B cell (primary cell): ENCODE data around the gene TAF4.

Experiments used
- EZH2 ChIP-seq: IDR thresholded peaks from 2 replicates; pipeline ENCODE4 v1.6.1; 2012; ENCODE audit warnings: borderline replicate concordance, low read depth, mild to moderate bottlenecking, moderate library complexity, low read length; ENCODE audit not compliant: insufficient read depth, poor library complexity, severe bottlenecking
- TF ChIP-seq, protein P1 (sequence below): fragments of 200-600 bp; IDR thresholded peaks from one replicate; pipeline ENCODE4 v1.8.0; 2022; ENCODE audit warnings: antibody characterized with exemption, mild to moderate bottlenecking

DNA sequence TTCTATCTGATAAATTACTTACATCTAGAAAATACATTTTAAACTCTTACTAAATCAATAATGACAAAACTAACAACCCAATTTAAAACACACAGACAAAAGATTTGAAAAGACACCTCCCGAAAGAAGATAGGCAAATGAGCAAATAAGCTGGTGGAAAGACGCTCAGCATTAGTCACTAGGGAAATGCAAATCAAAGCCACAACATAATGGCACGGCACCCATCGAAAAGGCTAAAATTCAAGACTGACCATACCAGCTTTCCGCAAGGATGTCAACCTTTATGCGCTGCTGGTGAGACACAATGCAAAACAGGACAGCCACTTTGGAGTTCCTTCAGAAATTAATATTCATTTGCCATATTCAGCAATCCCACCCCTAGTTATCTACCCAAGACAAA is 25.9 kb downstream of the TAF4 start:
- TF ChIP-seq, protein P1, sequence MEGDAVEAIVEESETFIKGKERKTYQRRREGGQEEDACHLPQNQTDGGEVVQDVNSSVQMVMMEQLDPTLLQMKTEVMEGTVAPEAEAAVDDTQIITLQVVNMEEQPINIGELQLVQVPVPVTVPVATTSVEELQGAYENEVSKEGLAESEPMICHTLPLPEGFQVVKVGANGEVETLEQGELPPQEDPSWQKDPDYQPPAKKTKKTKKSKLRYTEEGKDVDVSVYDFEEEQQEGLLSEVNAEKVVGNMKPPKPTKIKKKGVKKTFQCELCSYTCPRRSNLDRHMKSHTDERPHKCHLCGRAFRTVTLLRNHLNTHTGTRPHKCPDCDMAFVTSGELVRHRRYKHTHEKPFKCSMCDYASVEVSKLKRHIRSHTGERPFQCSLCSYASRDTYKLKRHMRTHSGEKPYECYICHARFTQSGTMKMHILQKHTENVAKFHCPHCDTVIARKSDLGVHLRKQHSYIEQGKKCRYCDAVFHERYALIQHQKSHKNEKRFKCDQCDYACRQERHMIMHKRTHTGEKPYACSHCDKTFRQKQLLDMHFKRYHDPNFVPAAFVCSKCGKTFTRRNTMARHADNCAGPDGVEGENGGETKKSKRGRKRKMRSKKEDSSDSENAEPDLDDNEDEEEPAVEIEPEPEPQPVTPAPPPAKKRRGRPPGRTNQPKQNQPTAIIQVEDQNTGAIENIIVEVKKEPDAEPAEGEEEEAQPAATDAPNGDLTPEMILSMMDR, result no peak
- TF ChIP-seq EZH2, result no peak
